Measurements from ENCODE around the gene CENPH.
"Not testable (repeated sequence)": the region's sequence is repeated elsewhere in the genome, so short reads cannot be mapped to it uniquely, and the experiment has no call there.

Gene CENPH

GRCh38 chr5:69212022-69212421, 22.6 kb downstream of the CENPH start:
- TF ChIP-seq ZFX (IDR thresholded peaks at IDR 0.05) (no peak), CTCF (conservative IDR thresholded peaks at IDR 0.05) (no peak)
- no peak overlapping the region for H3K27ac ChIP-seq

DNA sequence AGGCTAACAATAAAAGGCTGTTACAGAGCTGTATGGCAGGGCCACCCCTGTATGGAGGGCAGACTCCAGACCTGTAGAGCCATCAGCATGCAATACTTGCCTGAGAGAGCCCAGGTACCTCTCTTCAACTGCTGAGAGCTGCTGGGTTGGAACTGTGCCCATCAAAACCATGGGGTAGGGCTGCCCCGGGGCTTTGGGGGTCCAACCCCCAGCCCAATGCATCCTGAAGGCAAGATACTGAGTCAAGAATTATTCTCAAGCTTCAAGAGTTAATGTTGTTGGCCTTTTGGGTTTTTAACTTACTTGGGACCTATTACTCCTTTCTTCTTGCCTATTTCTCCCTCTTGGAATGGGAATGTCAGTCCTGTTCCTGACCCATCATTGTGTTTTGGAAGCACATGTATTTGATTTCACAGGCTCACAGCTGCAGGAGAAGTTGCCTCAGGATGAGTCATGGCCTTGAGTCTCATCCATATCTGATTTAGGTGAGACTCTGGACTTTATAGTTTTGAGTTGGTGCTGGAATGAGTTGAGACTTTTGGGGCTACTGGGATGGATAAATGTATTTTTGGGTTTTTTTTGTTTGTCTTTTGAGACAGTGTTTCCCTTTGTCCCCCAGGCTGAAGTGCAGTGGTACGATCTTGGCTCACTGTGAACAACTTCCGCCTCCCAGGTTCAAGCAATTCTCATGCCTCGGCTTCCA, 24.3 kb downstream of the CENPH start:
- no peak overlapping the region for H3K27ac ChIP-seq

DNA sequence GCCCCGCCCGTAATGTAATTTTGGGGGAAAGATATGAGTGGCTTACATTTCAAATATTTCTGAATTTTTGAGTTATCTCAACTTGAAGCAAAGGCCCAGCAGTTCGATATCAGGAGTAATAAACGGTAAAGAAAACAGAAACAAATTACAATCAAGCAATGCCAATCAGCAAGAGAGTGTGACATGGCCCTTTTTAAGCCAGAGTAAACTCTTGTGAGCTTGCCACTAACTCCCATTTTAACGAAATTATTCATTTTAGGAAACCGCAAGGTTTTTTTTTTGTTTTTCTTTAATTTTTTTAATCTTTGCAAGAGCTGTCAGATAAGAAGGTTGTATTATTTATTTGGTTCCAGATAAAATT, 27.7 kb downstream of the CENPH start:
- peak overlapping the region; percentile 25; the same call in 1 of the 2 replicates for H3K27ac ChIP-seq
- TF ChIP-seq CTCF (conservative IDR thresholded peaks at IDR 0.05) (no peak), ZFX (IDR thresholded peaks at IDR 0.05) (no peak)

More for the DNA sequence above, 24.3 kb downstream of the CENPH start:
- TF ChIP-seq CTCF (conservative IDR thresholded peaks at IDR 0.05) = no peak

GRCh38 chr5:69217548-69218526, 28.5 kb downstream of the CENPH start:
- TF ChIP-seq CTCF (conservative IDR thresholded peaks at IDR 0.05) (no peak), ZFX (IDR thresholded peaks at IDR 0.05) (no peak)

GRCh38 chr5:69219939-69220338, 30.6 kb downstream of the CENPH start:
- no peak overlapping the region for H3K27ac ChIP-seq

More at GRCh38 chr5:69217548-69218526, 28.5 kb downstream of the CENPH start:
- peak overlapping the region; percentile 82 for H3K27ac ChIP-seq

GRCh38 chr5:69220371-69220770, 31.0 kb downstream of the CENPH start:
- H3K27ac ChIP-seq = not testable (repeated sequence)

More at GRCh38 chr5:69219939-69220338, 30.6 kb downstream of the CENPH start:
- TF ChIP-seq ZFX (IDR thresholded peaks at IDR 0.05) (no peak), CTCF (conservative IDR thresholded peaks at IDR 0.05) (no peak)

- not testable (repeated sequence) for H3K27ac ChIP-seq
Observed at GRCh38 chr5:69220833-69221232, 31.4 kb downstream of the CENPH start.

DNA sequence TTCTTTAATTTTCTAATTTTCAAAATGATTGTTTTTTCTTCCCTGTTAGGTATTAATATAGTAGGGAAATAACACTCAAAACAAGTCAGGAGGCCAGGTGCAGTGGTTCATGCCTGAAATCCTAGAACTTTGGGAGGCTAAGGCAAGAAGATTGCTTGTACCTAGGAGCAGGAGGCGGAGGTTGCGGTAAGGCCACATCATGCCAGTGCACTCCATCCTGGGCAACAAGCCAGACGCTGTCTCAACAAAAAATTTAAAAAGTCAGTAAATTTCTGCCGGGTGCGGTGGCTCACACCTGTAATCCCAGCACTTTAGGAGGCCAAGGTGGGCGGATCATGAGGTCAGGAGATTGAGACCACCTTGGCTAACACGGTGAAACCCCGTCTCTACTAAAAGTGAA, 35.1 kb downstream of the CENPH start:
- TF ChIP-seq CTCF (conservative IDR thresholded peaks at IDR 0.05) = no peak
- TF ChIP-seq ZFX (IDR thresholded peaks at IDR 0.05) = no peak
- H3K27ac ChIP-seq = no peak overlapping the region
